ENCODE data around the gene PCSK7.
"Not testable (repeated sequence)": the region's sequence is repeated elsewhere in the genome, so short reads cannot be mapped to it uniquely, and the experiment has no call there.

Gene PCSK7

DNA sequence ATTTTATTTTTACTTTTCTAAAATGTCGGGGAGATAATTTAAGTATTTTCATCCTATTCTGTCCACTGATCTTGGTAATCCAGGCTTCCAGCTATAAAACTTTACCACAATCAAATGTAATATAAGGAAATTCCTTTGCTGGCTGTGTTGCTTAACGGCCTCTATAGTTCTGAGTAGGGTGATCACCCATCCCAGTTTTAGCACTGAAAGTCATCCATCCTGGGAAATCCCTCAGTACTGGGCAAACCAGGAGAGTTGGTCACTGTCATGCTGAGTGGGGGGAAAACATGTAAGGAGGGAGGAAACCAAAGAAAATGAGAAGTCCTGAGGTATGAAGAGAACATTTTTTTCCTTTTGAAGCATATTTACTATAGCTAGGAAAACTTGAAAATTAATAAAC is 46.5 kb upstream of the PCSK7 start:
- H3K36me3 ChIP-seq (replicated peaks; ENCODE audit: insufficient read depth, low read length): no peaks in the 10 kb centered on the region
- no peak for DNase-seq

DNA sequence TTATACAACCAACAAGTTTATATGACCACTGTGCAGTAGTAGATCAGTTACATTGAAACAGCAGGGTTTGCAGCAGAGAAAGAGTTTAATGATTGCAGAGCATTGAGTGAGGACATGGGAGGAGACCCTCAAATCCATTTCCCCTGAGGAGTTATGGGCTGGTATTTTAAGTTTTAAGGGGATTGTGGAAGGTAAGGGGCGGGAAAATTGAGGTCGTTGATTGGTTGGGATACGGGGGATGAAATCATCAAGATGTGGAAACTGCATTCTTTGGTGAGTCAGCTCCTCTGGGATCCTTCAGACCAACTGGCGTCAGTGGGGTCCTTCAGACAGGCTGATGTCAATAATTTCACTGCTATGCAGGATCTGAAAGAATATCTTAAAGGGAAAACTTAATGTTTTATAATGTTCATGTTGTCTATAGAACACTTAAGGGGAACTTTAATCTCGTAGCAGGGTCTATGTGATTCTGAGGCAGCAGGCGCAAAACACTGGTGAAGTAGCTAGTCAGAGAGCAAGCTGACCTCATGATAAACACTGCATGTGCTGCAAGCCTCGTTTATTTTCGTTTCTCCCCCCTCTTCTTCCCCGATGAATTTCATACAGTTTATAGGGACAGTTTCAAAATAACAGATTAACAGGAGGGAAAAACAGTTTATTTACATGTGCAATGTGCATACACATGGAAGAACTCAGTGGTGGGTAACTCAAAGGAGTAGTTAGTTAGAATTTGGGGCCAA is 41.8 kb upstream of the PCSK7 start:
- Histone ChIP-seq H3K4me3 (ENCODE audit: low read length) (no peak overlapping the region), H3K4me1 (ENCODE audit: low read length) (no peaks in the 10 kb centered on the region), H3K36me3 (replicated peaks; ENCODE audit: insufficient read depth, low read length) (no peaks in the 10 kb centered on the region), H3K9me2 (replicated peaks; ENCODE audit: insufficient read depth, low read length) (no peaks in the 10 kb centered on the region), H4K20me1 (ENCODE audit: insufficient read depth, low read length) (no peaks in the 10 kb centered on the region), H3K9ac (ENCODE audit: low read length) (no peak overlapping the region), H3F3A (ENCODE audit: insufficient read depth, low read length) (no peaks in the 10 kb centered on the region), H3K27ac (ENCODE audit: low read length) (no peak overlapping the region), H3K79me2 (ENCODE audit: low read length) (no peaks in the 10 kb centered on the region), H3K27me3 (replicated peaks; ENCODE audit: insufficient read depth, low read length) (no peaks in the 10 kb centered on the region), H3K9me3 (replicated peaks; ENCODE audit: insufficient read depth, low read length) (no peaks in the 10 kb centered on the region), H3K4me2 (ENCODE audit: low read depth, low read length) (no peak overlapping the region), H2AFZ (ENCODE audit: low read length) (no peak overlapping the region)
- TF ChIP-seq, protein P1, sequence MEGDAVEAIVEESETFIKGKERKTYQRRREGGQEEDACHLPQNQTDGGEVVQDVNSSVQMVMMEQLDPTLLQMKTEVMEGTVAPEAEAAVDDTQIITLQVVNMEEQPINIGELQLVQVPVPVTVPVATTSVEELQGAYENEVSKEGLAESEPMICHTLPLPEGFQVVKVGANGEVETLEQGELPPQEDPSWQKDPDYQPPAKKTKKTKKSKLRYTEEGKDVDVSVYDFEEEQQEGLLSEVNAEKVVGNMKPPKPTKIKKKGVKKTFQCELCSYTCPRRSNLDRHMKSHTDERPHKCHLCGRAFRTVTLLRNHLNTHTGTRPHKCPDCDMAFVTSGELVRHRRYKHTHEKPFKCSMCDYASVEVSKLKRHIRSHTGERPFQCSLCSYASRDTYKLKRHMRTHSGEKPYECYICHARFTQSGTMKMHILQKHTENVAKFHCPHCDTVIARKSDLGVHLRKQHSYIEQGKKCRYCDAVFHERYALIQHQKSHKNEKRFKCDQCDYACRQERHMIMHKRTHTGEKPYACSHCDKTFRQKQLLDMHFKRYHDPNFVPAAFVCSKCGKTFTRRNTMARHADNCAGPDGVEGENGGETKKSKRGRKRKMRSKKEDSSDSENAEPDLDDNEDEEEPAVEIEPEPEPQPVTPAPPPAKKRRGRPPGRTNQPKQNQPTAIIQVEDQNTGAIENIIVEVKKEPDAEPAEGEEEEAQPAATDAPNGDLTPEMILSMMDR (IDR thresholded peaks at IDR 0.05; ENCODE audit: low read length): no peak
- TF ChIP-seq EZH2phosphoT487 (IDR thresholded peaks at IDR 0.05; ENCODE audit: low read length) (no peak), EZH2 (optimal IDR thresholded peaks at IDR 0.05; ENCODE audit: low read depth, low read length) (no peak)
- no peak for DNase-seq

More for the DNA sequence above, 46.5 kb upstream of the PCSK7 start:
- H3K27ac ChIP-seq (ENCODE audit: low read length): no peak overlapping the region
- H3F3A ChIP-seq (ENCODE audit: insufficient read depth, low read length): no peaks in the 10 kb centered on the region
- H3K4me1 ChIP-seq (ENCODE audit: low read length): 0 out of 2 replicates have a peak, but pooled peaks cover 3% of the 10 kb centered on the region
- no peaks in the 10 kb centered on the region for H3K9me2 ChIP-seq (replicated peaks; ENCODE audit: insufficient read depth, low read length)
- no peak overlapping the region for H3K4me3 ChIP-seq (ENCODE audit: low read length)
- H4K20me1 ChIP-seq (ENCODE audit: insufficient read depth, low read length): no peaks in the 10 kb centered on the region
- no peaks in the 10 kb centered on the region for H3K79me2 ChIP-seq (ENCODE audit: low read length)
- TF ChIP-seq EZH2 (optimal IDR thresholded peaks at IDR 0.05; ENCODE audit: low read depth, low read length): no peak
- TF ChIP-seq, protein P1 (IDR thresholded peaks at IDR 0.05; ENCODE audit: low read length): no peak
- no peak for TF ChIP-seq EZH2phosphoT487 (IDR thresholded peaks at IDR 0.05; ENCODE audit: low read length)
- H3K9me3 ChIP-seq (replicated peaks; ENCODE audit: insufficient read depth, low read length): no peaks in the 10 kb centered on the region
- no peak overlapping the region for H2AFZ ChIP-seq (ENCODE audit: low read length)
- no peak overlapping the region for H3K4me2 ChIP-seq (ENCODE audit: low read depth, low read length)
- H3K9ac ChIP-seq (ENCODE audit: low read length): no peak overlapping the region
- H3K27me3 ChIP-seq (replicated peaks; ENCODE audit: insufficient read depth, low read length): no peaks in the 10 kb centered on the region

DNA sequence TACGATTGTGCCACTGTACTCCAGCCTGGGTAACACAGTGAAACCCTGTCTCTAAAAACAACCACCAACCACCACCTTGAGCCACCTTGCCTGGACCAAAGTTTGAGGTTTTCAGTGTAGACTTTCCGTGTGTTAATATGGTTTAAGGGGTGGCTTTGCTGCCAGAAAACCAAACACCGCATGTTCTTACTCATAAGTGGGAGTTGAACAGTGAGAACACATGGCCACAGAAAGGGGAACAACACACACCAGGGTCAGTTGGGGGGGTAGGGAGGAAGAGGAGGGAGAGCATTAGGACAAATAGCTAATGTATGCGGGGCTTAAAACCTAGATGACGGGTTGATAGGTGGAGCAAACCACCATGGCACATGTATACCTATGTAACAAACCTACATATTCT is 40.3 kb upstream of the PCSK7 start:
- H3F3A ChIP-seq (ENCODE audit: insufficient read depth, low read length); H3K27ac ChIP-seq (ENCODE audit: low read length); H3K4me1 ChIP-seq (ENCODE audit: low read length); H4K20me1 ChIP-seq (ENCODE audit: insufficient read depth, low read length); H3K27me3 ChIP-seq (replicated peaks; ENCODE audit: insufficient read depth, low read length); H3K9me3 ChIP-seq (replicated peaks; ENCODE audit: insufficient read depth, low read length); H3K36me3 ChIP-seq (replicated peaks; ENCODE audit: insufficient read depth, low read length); H3K9ac ChIP-seq (ENCODE audit: low read length); H2AFZ ChIP-seq (ENCODE audit: low read length); H3K9me2 ChIP-seq (replicated peaks; ENCODE audit: insufficient read depth, low read length); H3K4me3 ChIP-seq (ENCODE audit: low read length); H3K4me2 ChIP-seq (ENCODE audit: low read depth, low read length); H3K79me2 ChIP-seq (ENCODE audit: low read length); DNase-seq: not testable (repeated sequence)

DNA sequence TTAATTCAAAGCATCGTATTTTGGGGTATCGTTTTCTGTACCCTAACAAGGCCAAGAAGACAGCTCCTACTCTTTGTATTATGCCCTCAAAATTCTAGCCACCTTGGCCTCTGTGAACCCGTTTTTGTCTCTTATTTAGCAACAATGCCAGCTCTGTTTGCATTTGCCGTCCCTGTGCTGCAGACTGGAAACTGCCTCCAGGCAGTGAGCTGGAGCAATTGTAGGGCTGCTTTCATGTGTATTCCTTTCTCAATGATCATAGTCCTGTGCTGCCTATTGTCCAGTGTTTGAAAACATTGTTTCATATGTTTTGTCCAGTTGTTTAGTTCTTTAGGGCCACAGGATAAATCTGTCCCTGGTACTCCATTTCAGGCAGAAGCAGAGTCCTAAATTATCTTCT is 39.3 kb upstream of the PCSK7 start:
- no peak overlapping the region for H2AFZ ChIP-seq (ENCODE audit: low read length)
- no peak overlapping the region for H3K4me2 ChIP-seq (ENCODE audit: low read depth, low read length)
- DNase-seq: no peak
- H3F3A ChIP-seq (ENCODE audit: insufficient read depth, low read length): no peaks in the 10 kb centered on the region
- H3K4me1 ChIP-seq (ENCODE audit: low read length): no peaks in the 10 kb centered on the region
- H4K20me1 ChIP-seq (ENCODE audit: insufficient read depth, low read length): no peaks in the 10 kb centered on the region
- no peak overlapping the region for H3K9ac ChIP-seq (ENCODE audit: low read length)
- H3K27ac ChIP-seq (ENCODE audit: low read length): no peak overlapping the region
- no peaks in the 10 kb centered on the region for H3K9me3 ChIP-seq (replicated peaks; ENCODE audit: insufficient read depth, low read length)
- no peaks in the 10 kb centered on the region for H3K36me3 ChIP-seq (replicated peaks; ENCODE audit: insufficient read depth, low read length)
- no peak overlapping the region for H3K4me3 ChIP-seq (ENCODE audit: low read length)
- TF ChIP-seq EZH2 (optimal IDR thresholded peaks at IDR 0.05; ENCODE audit: low read depth, low read length) (no peak), EZH2phosphoT487 (IDR thresholded peaks at IDR 0.05; ENCODE audit: low read length) (no peak)
- TF ChIP-seq, protein P1 (IDR thresholded peaks at IDR 0.05; ENCODE audit: low read length): no peak
- no peaks in the 10 kb centered on the region for H3K79me2 ChIP-seq (ENCODE audit: low read length)
- no peaks in the 10 kb centered on the region for H3K27me3 ChIP-seq (replicated peaks; ENCODE audit: insufficient read depth, low read length)
- H3K9me2 ChIP-seq (replicated peaks; ENCODE audit: insufficient read depth, low read length): no peaks in the 10 kb centered on the region
